Fibroblast of villous mesenchyme (primary cell): ENCODE results near the gene GABPB1. TPM values are rescaled to one million over a fixed set of nuclear protein-coding genes. Genes with fewer than 3 reads are reported as not detected.
A peak's percentile ranks its signal among the peaks of the same experiment; 100 is the strongest.

Experiments
- DNase-seq: peaks from one replicate; pipeline ENCODE4 v3.0.0-alpha.2; 2010; ENCODE audit warnings: low read depth
- H3K4me3 ChIP-seq: 2 replicates; pipeline ENCODE4 v1.5.1; 2011; ENCODE audit warnings: low read depth, mild to moderate bottlenecking, low read length
- CTCF ChIP-seq: IDR thresholded peaks from 2 replicates; pipeline ENCODE4 v1.5.1; 2012; ENCODE audit warnings: low read depth, mild to moderate bottlenecking, low read length; ENCODE audit not compliant: insufficient read depth
- total RNA-seq: library from RNA; depleted of rRNA; stranded (reverse); fragments of >200 nt; gene quantifications from 2 replicates; pipeline ENCODE4 v1.2.3, GENCODE V29; 2012

Gene GABPB1
- total RNA-seq, 1 donor, result 44.9 TPM

GRCh38 chr15:50247819-50248655 lies 107.0 kb downstream of the GABPB1 start:
- no peak overlapping the region for H3K4me3 ChIP-seq
- peak; percentile 54 for DNase-seq
- TF ChIP-seq CTCF, result no peak

- no peak for DNase-seq
- no peak overlapping the region for H3K4me3 ChIP-seq
- TF ChIP-seq CTCF, result no peak
These were observed 108.4 kb downstream of the GABPB1 start for GRCh38 chr15:50246631-50247030.

- no peak for DNase-seq
- TF ChIP-seq CTCF, result no peak
- no peak overlapping the region for H3K4me3 ChIP-seq
These were observed 109.9 kb downstream of the GABPB1 start for GRCh38 chr15:50244959-50245624.

GRCh38 chr15:50244153-50244552 lies 110.8 kb downstream of the GABPB1 start:
- no peak for DNase-seq
- H3K4me3 ChIP-seq, result no peak overlapping the region
- TF ChIP-seq CTCF, result no peak

- TF ChIP-seq CTCF, result peak; percentile 18
- no peak overlapping the region for H3K4me3 ChIP-seq
- peak; percentile 16 for DNase-seq
These were observed 113.1 kb downstream of the GABPB1 start for GRCh38 chr15:50241684-50242450.

GRCh38 chr15:50238255-50238654 lies 116.7 kb downstream of the GABPB1 start:
- no peak for DNase-seq
- H3K4me3 ChIP-seq, result no peak overlapping the region
- no peak for TF ChIP-seq CTCF
